ENCODE data around the gene CTNNA2. TPM values are rescaled to one million over a fixed set of nuclear protein-coding genes. Genes with fewer than 3 reads are reported as not detected.

Gene CTNNA2
- total RNA-seq, 1 experiment from 2014 or later: 5.5 TPM

DNA sequence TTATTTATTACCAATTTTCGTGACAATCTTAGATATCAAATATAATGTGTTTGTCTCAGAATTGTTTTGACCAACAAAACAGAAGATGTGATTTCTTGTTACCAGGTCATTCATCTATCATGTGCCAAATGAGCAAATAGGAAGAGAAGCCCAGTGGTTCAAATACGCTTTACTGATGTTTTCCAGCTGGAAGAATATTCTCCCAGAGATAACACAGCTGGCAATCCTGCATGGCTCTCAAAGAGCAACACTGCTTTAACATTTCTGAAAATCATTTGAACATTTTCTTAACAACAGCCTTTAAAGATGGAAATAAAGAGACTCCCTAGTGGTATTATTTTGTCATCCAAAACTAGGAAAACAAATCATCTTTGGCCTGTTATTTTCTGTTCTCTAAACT lies 359.8 kb downstream of the CTNNA2 start:
- Histone ChIP-seq H4K91ac (ENCODE audit: insufficient read length, low read depth, low read length) (no peak overlapping the region), H2BK5ac (ENCODE audit: insufficient read length, low read length) (no peak overlapping the region), H3K4ac (ENCODE audit: low read depth, low read length) (no peak overlapping the region), H3K4me1 (ENCODE audit: insufficient read depth, low read length) (no peaks in the 10 kb centered on the region), H4K5ac (ENCODE audit: insufficient read length, low read depth, low read length) (no peak overlapping the region), H4K20me1 (ENCODE audit: control insufficient read depth, insufficient read depth, insufficient read length) (no peaks in the 10 kb centered on the region), H2BK120ac (ENCODE audit: low read depth, low read length, poor library complexity, severe bottlenecking) (no peak overlapping the region), H2AK5ac (ENCODE audit: insufficient read length, low read length) (no peak overlapping the region), H3K79me1 (ENCODE audit: insufficient read depth, low read depth, low read length, poor library complexity, severe bottlenecking) (no peaks in the 10 kb centered on the region), H3K9me3 (ENCODE audit: control insufficient read depth, low read depth, low read length) (no peaks in the 10 kb centered on the region), H3K27ac (ENCODE audit: insufficient read length, low read depth, low read length) (no peak overlapping the region), H2BK12ac (ENCODE audit: insufficient read length, low read depth, low read length) (no peak overlapping the region), H2AFZ (ENCODE audit: low read length) (no peak overlapping the region), H3T11ph (ENCODE audit: low read length) (no peak overlapping the region), H3K4me2 (ENCODE audit: insufficient read depth, insufficient read length, low read length) (no peak overlapping the region), H2BK15ac (ENCODE audit: low read depth, low read length) (no peak overlapping the region), H3K18ac (ENCODE audit: insufficient read length, low read depth, low read length) (no peak overlapping the region), H3K23me2 (ENCODE audit: insufficient read length, low read depth, low read length, poor library complexity, severe bottlenecking) (peaks cover 2% of the 10 kb centered on the region), H2BK20ac (ENCODE audit: low read depth, low read length, poor library complexity, severe bottlenecking) (no peak overlapping the region), H3K23ac (ENCODE audit: insufficient read length, low read depth, low read length) (no peak overlapping the region), H3K9ac (ENCODE audit: extremely low read depth, insufficient read length, low read length) (no peak overlapping the region), H3K56ac (ENCODE audit: insufficient read length, low read depth, low read length) (no peak overlapping the region), H4K8ac (replicated peaks; ENCODE audit: insufficient read length, low read depth, low read length) (no peak overlapping the region), H3K79me2 (ENCODE audit: insufficient read depth, low read length) (no peaks in the 10 kb centered on the region), H3K14ac (ENCODE audit: insufficient read depth, low read length) (no peak overlapping the region), H3K27me3 (ENCODE audit: insufficient read depth, low read length) (no peaks in the 10 kb centered on the region)
- H3K4me3 Mint-ChIP-seq: no peak overlapping the region
- 0 out of 4 replicates have a peak, but pooled peaks cover 0 to 3% of the 10 kb centered on the region in 2 experiments for H3K4me1 Mint-ChIP-seq
- TF ChIP-seq, protein P1, sequence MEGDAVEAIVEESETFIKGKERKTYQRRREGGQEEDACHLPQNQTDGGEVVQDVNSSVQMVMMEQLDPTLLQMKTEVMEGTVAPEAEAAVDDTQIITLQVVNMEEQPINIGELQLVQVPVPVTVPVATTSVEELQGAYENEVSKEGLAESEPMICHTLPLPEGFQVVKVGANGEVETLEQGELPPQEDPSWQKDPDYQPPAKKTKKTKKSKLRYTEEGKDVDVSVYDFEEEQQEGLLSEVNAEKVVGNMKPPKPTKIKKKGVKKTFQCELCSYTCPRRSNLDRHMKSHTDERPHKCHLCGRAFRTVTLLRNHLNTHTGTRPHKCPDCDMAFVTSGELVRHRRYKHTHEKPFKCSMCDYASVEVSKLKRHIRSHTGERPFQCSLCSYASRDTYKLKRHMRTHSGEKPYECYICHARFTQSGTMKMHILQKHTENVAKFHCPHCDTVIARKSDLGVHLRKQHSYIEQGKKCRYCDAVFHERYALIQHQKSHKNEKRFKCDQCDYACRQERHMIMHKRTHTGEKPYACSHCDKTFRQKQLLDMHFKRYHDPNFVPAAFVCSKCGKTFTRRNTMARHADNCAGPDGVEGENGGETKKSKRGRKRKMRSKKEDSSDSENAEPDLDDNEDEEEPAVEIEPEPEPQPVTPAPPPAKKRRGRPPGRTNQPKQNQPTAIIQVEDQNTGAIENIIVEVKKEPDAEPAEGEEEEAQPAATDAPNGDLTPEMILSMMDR (conservative IDR thresholded peaks at IDR 0.05): no peak
- peaks cover 0 to 9% (median 6%) of the 10 kb centered on the region in 3 experiments; a peak in 4 of 7 replicates for H3K36me3 Mint-ChIP-seq (ENCODE audit: insufficient read depth in 1 of 3, low read depth in 3 of 3)
- no peak overlapping the region for H3K27ac Mint-ChIP-seq
- no peak for DNase-seq
- no CpG with 5 or more reads among the region's 2 CpGs for WGBS (ENCODE audit: extremely low coverage, insufficient read length, low lambda C conversion rate)
- H3K27me3 Mint-ChIP-seq (ENCODE audit: low read depth): no peaks in the 10 kb centered on the region
- H3K9me3 Mint-ChIP-seq: no peaks in the 10 kb centered on the region; a peak in 1 of 5 replicates

Data from H9 (cell line).